GM10266 (cell line): ENCODE measurements around the gene OSMR.

Source experiments
- DNase-seq: peaks from one replicate; pipeline ENCODE4 v3.0.0; 2012; ENCODE audit errors: extremely low spot score
- TF ChIP-seq, protein P1 (sequence below): IDR thresholded peaks from 2 replicates; pipeline ENCODE4 v1.5.1; 2012; ENCODE audit warnings: mild to moderate bottlenecking, low read depth; ENCODE audit not compliant: control insufficient read depth, insufficient read depth; ENCODE audit errors: missing control alignments

OSMR gene

DNA sequence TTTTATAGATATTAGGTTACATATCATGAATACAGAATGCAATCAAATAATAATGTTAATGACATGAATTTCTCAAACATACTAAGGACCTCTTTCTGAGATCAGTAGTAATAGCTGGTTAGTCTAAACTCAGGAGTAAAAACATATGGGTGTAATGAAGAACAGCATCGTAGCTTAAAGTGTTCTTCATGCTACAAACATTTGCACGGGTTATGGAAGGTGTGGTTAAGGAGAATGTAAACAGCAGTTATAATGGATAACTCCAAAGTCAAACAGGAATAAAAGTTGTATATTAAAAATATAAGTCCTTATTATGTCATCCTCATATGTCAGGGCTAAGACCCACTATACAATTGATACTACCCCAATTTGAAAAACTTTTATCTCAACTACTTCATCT lies 115.9 kb downstream of the OSMR start:
- DNase-seq: no peak
- TF ChIP-seq, protein P1, sequence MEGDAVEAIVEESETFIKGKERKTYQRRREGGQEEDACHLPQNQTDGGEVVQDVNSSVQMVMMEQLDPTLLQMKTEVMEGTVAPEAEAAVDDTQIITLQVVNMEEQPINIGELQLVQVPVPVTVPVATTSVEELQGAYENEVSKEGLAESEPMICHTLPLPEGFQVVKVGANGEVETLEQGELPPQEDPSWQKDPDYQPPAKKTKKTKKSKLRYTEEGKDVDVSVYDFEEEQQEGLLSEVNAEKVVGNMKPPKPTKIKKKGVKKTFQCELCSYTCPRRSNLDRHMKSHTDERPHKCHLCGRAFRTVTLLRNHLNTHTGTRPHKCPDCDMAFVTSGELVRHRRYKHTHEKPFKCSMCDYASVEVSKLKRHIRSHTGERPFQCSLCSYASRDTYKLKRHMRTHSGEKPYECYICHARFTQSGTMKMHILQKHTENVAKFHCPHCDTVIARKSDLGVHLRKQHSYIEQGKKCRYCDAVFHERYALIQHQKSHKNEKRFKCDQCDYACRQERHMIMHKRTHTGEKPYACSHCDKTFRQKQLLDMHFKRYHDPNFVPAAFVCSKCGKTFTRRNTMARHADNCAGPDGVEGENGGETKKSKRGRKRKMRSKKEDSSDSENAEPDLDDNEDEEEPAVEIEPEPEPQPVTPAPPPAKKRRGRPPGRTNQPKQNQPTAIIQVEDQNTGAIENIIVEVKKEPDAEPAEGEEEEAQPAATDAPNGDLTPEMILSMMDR: no peak

DNA sequence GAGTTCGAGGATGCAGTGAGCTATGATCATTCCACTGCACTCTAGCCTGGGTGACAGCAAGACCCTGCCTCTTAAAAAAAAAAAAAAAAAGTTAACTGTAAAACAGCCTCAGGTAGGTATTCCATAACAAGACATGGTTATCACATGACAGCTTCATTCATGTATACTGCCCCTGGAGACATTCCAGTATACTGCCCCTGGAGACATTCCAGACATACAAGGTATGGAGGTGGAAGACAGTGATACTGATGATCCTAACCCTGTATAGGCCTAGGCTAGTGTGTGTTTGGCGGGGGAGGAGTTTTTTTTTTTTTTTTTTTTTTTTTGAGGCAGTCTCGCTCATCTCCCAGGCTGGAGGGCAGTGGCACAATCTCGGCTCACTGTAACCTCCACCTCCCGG lies 122.9 kb downstream of the OSMR start:
- DNase-seq: no peak
- TF ChIP-seq, protein P1: no peak

DNA sequence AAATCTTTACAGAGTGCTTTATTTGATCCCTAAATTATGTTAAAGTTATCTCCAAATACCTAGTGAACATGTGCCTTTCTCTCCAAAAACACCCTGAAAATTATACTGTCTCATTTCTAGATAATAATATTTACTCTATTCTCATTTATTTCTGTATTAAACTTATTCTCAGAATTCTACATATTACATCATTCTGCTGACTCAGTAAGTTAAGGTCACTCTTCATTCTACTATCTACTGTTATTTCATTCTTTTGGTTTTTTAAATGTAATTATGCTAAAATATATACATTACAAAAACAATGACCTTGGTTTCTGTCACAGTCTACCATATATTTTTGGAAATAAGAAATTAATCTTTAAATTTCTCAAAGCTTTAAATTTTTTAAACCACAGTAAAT lies 132.2 kb downstream of the OSMR start:
- TF ChIP-seq, protein P1: no peak
- DNase-seq: no peak

DNA sequence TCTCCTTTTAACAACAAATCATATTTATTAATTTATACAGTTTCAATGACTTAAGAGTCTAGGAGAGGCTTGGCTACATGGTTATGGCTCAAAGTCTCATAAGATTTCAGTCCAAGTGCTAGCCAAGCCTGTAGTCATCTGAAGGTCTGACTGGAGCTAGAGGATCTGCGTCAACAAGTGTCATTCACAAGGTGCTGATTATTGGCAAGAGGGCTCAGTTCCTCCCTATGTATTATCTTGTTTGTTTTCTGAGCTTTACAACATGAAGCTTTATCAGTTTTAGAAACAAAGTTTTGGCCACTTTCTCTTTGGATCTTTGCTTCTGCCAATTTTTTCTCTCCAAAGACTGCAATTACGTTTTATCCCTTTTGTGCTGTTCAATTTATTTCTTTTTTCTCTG lies 133.7 kb downstream of the OSMR start:
- TF ChIP-seq, protein P1: no peak
- no peak for DNase-seq
